PC-9 (cell line): ENCODE results near the gene MAGI2.

Experiments
- EZH2 ChIP-seq: fragments of 200-600 bp; sonication (generic); IDR thresholded peaks from 2 replicates; pipeline ENCODE4 v1.8.0; 2017; ENCODE audit warnings: antibody characterized with exemption, low read depth
- TF ChIP-seq, protein P1 (sequence below): fragments of 200-600 bp; sonication (generic); conservative IDR thresholded peaks from 2 replicates; pipeline ENCODE4 v1.6.1; 2017; ENCODE audit warnings: mixed run types, antibody characterized with exemption, mild to moderate bottlenecking, moderate library complexity

GRCh38 chr7:78018641-78019446 is 1434.6 kb downstream of the MAGI2 start:
- TF ChIP-seq, protein P1, sequence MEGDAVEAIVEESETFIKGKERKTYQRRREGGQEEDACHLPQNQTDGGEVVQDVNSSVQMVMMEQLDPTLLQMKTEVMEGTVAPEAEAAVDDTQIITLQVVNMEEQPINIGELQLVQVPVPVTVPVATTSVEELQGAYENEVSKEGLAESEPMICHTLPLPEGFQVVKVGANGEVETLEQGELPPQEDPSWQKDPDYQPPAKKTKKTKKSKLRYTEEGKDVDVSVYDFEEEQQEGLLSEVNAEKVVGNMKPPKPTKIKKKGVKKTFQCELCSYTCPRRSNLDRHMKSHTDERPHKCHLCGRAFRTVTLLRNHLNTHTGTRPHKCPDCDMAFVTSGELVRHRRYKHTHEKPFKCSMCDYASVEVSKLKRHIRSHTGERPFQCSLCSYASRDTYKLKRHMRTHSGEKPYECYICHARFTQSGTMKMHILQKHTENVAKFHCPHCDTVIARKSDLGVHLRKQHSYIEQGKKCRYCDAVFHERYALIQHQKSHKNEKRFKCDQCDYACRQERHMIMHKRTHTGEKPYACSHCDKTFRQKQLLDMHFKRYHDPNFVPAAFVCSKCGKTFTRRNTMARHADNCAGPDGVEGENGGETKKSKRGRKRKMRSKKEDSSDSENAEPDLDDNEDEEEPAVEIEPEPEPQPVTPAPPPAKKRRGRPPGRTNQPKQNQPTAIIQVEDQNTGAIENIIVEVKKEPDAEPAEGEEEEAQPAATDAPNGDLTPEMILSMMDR, result no peak
- TF ChIP-seq EZH2, result no peak
